ENCODE results near the gene DCTN2.

- TF ChIP-seq GATA2 (IDR thresholded peaks at IDR 0.05; ENCODE audit: low read depth, low read length): no peak
- TF ChIP-seq GATA3 (IDR thresholded peaks at IDR 0.05; ENCODE audit: low read depth, low read length): no peak
Observed at GRCh38 chr12:57534991-57535543, 11.9 kb downstream of the DCTN2 start.

All from SH-SY5Y (cell line).